A673 (cell line): ENCODE results near the gene MIEN1. TPM values are rescaled to one million over a fixed set of nuclear protein-coding genes. Genes with fewer than 3 reads are reported as not detected.

Experiments
- BruUV-seq: library from RNA; stranded (reverse); fragments of 400-500 nt; replicated peaks from 2 replicates; lab custom pipeline; 2021; lab: Mats Ljungman, UMichigan
- CTCF ChIA-PET: fragments of 300-600 bp; sonication (Branson Sonifier 250); formaldehyde crosslinking; loops from one replicate; lab custom pipeline; 2022; ENCODE audit warnings: antibody characterized with exemption; lab: Charles Lee
- POLR2A ChIA-PET: fragments of 300-600 bp; sonication (Branson Sonifier 250); formaldehyde crosslinking; loops from one replicate; lab custom pipeline; 2022; ENCODE audit warnings: antibody characterized with exemption; ENCODE audit not compliant: low non-redundant PET; lab: Charles Lee
- DNase-seq: peaks from one replicate; pipeline ENCODE4 v3.0.0-alpha.2; 2015; ENCODE audit warnings: low spot score
- H3K27ac ChIP-seq: fragments of 200-600 bp; sonication (generic); 2 replicates; pipeline ENCODE4 v1.5.1; 2016; ENCODE audit warnings: mixed run types, low read depth, mild to moderate bottlenecking, mixed read lengths, antibody characterized with exemption, low read length; ENCODE audit not compliant: poor library complexity, severe bottlenecking
- H3K27me3 ChIP-seq: fragments of 200-600 bp; sonication (generic); replicated peaks from 2 replicates; pipeline ENCODE4 v1.6.1; 2017; ENCODE audit warnings: mixed run types, low read depth, mild to moderate bottlenecking, mixed read lengths, antibody characterized with exemption, low read length; ENCODE audit not compliant: insufficient read depth, poor library complexity
- H3K36me3 ChIP-seq: fragments of 200-600 bp; sonication (generic); 2 replicates; pipeline ENCODE4 v1.6.1; 2016; ENCODE audit warnings: mixed run types, mild to moderate bottlenecking, mixed read lengths, antibody characterized with exemption, low read length; ENCODE audit not compliant: insufficient read depth, poor library complexity, severe bottlenecking
- H3K4me1 ChIP-seq: fragments of 200-600 bp; sonication (generic); 2 replicates; pipeline ENCODE4 v1.6.1; 2017; ENCODE audit warnings: mixed run types, mild to moderate bottlenecking, mixed read lengths, antibody characterized with exemption, low read length; ENCODE audit not compliant: insufficient read depth, poor library complexity, severe bottlenecking
- H3K4me3 ChIP-seq: fragments of 200-600 bp; sonication (generic); 2 replicates; pipeline ENCODE4 v1.5.1; 2016; ENCODE audit warnings: low read depth, mixed run types, mild to moderate bottlenecking, mixed read lengths, low read length; ENCODE audit not compliant: poor library complexity, severe bottlenecking
- H3K9me3 ChIP-seq: fragments of 200-600 bp; sonication (generic); 2 replicates; pipeline ENCODE4 v1.6.1; 2016; ENCODE audit warnings: mixed run types, low read depth, mild to moderate bottlenecking, mixed read lengths, antibody characterized with exemption, low read length; ENCODE audit not compliant: poor library complexity, severe bottlenecking
- CTCF ChIP-seq: fragments of 300-800, 200-600 bp; sonication (generic); conservative IDR thresholded peaks from 2 replicates; pipeline ENCODE4 v1.5.1; 2017; ENCODE audit warnings: low read depth, mild to moderate bottlenecking, antibody characterized with exemption, low read length, moderate library complexity, mixed read lengths
- EZH2 ChIP-seq: fragments of 200-600 bp; sonication (generic); IDR thresholded peaks from 2 replicates; pipeline ENCODE4 v1.6.1; 2017; ENCODE audit warnings: borderline replicate concordance, low read depth, mild to moderate bottlenecking, mixed read lengths, antibody characterized with exemption, low read length; ENCODE audit not compliant: poor library complexity, severe bottlenecking
- intact Hi-C: fragments of 100-400 bp; cut with micrococcal nuclease; formaldehyde crosslinking; loops from one replicate; pipeline ENCODE4 v1.10.0; 2022; ENCODE audit not compliant: unreplicated experiment
- total RNA-seq: library from RNA; stranded (reverse); gene quantifications from 2 replicates; pipeline ENCODE4 v1.2.3, GENCODE V29; 2021

The MIEN1 gene
- total RNA-seq, 1 experiment from 2014 or later = 30.5 TPM

- POLR2A ChIA-PET = no interaction called here
- TF ChIP-seq CTCF (no peak), EZH2 (no peak)
- intact Hi-C loops = no loop called here
Measured at GRCh38 chr17:39705786-39706348, 24.5 kb downstream of the MIEN1 start.

GRCh38 chr17:39704821-39705551, 25.3 kb downstream of the MIEN1 start:
- intact Hi-C loops = no loop called here
- DNase-seq = no peak
- H3K4me3 ChIP-seq = no peak overlapping the region

More at GRCh38 chr17:39705786-39706348, 24.5 kb downstream of the MIEN1 start:
- Histone ChIP-seq H3K4me1 (no peaks in the 10 kb centered on the region), H3K9me3 (no peaks in the 10 kb centered on the region), H3K4me3 (no peak overlapping the region), H3K27me3 (no peaks in the 10 kb centered on the region), H3K27ac (no peak overlapping the region), H3K36me3 (no peaks in the 10 kb centered on the region)
- CTCF ChIA-PET = no interaction called here
- DNase-seq = no peak
- no TSS peak for BruUV-seq

GRCh38 chr17:39703913-39704312, 26.4 kb downstream of the MIEN1 start:
- Histone ChIP-seq H3K27me3 (no peaks in the 10 kb centered on the region), H3K9me3 (no peaks in the 10 kb centered on the region), H3K4me3 (no peak overlapping the region), H3K27ac (no peak overlapping the region), H3K4me1 (no peaks in the 10 kb centered on the region), H3K36me3 (no peaks in the 10 kb centered on the region)
- intact Hi-C loops = no loop called here
- TF ChIP-seq CTCF (no peak), EZH2 (no peak)
- BruUV-seq = no TSS peak
- no peak for DNase-seq
- ChIA-PET CTCF (no interaction called here), POLR2A (no interaction called here)

More at GRCh38 chr17:39704821-39705551, 25.3 kb downstream of the MIEN1 start:
- no TSS peak for BruUV-seq
- no peaks in the 10 kb centered on the region for H3K36me3 ChIP-seq
- H3K4me1 ChIP-seq = no peaks in the 10 kb centered on the region
- POLR2A ChIA-PET = no interaction called here
- H3K27ac ChIP-seq = no peak overlapping the region
- no peaks in the 10 kb centered on the region for H3K9me3 ChIP-seq
- CTCF ChIA-PET = no interaction called here
- no peak for TF ChIP-seq EZH2
- TF ChIP-seq CTCF = no peak
- H3K27me3 ChIP-seq = no peaks in the 10 kb centered on the region
